OCI-M2 (cell line): ENCODE measurements around the gene SYT2.
"Not testable (repeated sequence)": the region's sequence is repeated elsewhere in the genome, so short reads cannot be mapped to it uniquely, and the experiment has no call there.

Experiments
- DNase-seq: peaks from one replicate; lab custom pipeline; 2025; ENCODE audit not compliant: unreplicated experiment; lab: John Stamatoyannopoulos, UW

SYT2 gene

DNA sequence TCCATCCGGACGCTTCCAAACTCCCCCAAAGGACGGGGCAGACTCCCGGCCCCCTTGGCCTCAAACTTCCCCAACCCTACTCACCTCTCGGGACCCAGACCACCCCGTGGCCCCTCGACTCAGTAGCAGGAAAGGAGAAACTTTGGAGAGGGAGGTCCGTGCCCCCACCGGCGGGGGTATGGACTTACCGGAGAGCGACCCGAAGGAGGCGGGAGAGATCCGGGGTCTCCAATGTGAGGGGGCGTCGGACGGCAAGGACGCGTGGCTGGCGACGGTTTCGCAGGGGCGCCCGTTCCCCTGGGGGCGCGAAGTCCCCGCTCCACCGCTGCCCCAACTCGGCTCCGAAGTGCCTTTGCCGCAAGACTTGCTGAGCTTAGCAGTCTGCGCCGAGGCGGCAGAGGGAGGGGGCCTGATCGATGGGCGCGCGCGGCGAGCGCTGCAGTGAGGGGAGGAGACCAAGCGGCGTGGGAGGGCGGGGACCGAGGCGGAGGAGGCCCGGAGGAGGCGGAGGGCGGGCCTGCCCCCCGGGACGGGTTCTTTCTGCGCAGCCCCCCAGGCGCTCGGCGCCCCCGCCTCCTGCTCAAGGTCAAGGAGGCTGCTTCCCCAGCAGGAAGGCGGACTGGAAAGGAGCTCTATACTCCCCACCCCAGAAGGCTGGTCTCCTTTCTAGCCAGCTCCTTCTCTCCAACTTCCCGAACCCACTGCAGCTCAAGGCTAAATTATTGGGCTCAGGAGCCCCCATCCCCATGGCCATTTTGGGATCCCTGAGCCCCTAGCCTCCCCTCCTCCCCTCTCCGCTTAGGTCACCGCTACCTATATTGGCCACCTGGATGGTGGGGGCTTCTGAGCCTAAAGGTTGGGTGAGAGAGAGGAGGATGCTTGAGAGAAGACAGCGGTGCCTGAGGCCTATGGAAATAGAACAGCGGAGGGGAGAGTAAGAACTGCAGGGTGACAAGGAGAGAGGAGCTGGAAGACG lies at the start of gene SYT2:
Gene SYT2 (minus strand): TSS at position 385 of the 976 bp plus-strand sequence. CDS start 104,682 bp downstream, outside the sequence.
- DNase-seq: no peak

DNA sequence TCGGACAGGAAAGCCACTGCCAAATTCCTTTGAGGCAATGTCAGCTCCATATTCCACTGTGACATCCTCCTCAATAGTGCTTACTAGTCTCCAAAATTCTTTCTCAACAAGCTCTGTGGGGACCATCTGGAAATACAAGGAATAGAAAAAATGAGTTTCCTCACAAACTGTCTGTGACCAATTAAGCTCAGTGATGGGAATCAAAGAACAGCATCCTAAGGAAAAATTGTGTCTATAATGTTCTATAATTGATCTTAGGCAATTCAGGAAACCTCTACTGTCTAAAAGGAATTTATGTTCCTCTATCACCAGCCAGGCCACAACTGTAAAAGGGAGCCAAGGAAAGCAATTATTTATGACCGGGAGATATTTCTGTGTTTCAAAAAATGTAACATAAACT lies 46.1 kb upstream of the SYT2 start:
- DNase-seq: no peak

DNA sequence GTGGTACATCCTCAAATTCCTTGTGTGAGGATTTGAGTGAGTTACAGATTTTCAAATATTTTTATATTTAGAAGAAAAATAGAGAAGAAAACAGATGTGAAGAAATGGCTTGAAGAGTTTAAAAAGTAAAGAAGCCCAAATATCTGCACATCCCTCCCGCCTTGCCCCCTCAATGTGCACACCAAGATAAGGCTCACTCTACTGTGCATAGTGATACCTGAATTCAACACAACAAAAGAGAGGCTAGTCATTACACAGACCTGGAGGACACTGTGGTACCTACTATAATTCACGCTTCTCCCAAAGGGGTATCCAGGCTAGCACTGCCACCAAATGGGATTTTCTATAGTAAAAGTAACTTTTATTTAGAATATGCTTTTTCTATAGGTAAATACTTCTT lies 44.0 kb upstream of the SYT2 start:
- DNase-seq: no peak

DNA sequence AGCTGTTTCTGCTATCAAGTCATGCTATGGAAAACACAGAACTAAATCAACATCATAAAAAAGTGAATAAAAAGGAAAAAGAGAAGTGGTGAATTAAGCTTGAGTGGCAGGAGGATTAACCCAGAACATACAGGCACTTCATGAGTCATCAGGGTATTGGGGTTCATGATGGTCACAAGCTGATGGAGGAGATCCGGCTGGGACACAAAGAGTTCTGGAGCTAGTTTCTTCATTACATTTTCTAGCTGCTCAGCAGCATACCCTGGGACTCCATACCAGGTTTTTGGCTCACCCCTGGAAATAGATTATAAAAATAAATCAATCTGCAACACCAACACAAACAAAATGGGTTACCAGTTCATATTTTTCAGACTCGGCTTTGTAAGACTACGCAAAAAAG lies 42.5 kb upstream of the SYT2 start:
- DNase-seq: no peak

DNA sequence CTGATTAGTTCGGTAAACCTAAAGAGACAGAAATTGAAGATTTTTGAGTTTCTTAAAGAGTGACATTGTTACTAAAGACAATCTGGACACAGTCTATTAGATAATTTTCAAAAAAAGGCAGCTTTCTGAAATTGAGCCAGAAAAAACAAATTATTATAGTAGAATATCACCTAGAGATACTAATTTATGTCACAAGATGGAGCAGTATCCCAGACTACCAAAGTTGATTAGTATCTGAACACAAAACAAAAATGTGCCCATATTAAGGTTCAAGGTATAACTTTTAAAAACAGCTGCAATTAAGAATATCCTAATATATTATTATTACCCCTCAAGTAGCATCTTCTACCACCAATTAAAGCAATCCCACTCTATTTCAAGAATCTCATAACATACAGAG lies 40.5 kb upstream of the SYT2 start:
- no peak for DNase-seq

DNA sequence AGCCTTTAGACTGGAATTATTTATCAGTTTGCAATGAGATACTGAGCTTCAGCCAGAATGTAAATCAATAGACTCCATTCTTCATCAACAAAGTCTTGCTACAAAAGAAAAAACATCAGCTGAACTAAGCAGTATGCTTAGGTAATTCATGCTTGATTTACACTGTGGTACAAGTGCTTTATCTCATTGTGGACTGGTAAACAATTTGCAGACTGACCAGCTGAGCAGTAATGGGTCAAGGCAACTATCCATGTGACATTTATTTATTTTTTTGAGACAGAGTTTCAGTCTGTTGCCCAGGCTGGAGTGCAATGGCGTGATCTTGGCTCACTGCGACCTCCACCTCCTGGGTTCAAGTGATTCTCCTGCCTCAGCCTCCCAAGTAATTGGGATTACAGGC lies 39.8 kb upstream of the SYT2 start:
- no peak for DNase-seq

DNA sequence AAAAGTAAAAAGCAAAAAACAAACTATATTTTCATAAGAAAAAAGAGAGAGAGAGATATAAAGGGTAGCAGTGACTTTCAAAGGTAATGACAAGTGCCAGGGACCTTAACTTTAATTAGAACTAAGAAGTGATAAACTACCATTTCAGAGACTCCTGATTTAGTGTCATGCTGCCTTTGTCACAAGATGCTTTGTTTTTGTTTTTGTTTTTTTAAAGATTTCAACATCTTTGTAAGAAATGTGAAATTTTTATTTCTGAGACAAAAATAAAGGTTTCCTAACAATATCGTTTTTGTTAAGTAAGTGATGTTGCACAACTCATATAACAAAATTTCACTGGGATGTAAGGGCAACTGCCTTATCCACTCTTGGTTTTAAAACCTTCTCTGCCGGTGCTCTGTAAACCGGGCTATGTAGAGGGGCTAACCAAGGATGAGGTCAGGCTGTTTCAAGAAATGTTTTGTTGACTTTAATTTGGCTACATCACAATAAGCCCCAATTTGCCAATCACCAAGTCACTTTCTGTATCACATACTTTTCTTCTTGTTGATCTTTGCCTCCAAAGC lies 35.2 kb upstream of the SYT2 start:
- no peak for DNase-seq

DNA sequence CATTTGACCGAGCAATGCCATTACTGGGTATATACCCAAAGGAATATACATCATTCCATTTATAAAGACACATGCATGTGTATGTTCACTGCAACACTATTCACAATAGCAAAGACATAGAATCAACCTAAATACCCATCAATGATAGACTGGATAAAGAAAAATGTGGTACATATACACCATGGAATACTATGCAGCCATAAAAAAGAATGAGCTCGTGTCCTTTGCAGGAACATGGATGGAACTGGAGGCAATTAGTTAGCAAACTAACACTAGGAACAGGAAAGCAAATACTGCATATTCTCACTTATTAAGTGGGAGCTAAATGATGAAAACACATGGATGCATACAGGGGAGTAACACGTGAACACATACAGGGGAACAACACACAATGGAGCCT lies 34.5 kb upstream of the SYT2 start:
- not testable (repeated sequence) for DNase-seq

DNA sequence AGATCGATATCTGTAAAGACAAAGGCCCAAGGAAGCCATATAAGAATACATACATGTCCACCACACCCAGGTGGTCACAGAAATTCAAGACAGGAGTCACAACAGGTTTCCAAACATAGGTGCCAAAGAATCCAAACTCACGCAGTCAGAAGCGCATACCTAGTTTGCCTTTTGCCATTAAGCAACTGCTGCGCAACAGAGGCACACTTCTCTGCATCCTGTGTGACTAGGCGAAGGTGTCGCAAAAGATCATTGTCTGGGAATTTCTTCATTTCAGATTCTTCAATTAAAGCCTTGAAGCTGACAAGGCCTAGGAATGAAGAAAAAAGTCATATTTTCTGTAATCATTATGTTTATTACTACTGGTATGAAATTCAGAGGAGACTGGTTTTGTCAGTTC lies 32.2 kb upstream of the SYT2 start:
- DNase-seq: no peak

DNA sequence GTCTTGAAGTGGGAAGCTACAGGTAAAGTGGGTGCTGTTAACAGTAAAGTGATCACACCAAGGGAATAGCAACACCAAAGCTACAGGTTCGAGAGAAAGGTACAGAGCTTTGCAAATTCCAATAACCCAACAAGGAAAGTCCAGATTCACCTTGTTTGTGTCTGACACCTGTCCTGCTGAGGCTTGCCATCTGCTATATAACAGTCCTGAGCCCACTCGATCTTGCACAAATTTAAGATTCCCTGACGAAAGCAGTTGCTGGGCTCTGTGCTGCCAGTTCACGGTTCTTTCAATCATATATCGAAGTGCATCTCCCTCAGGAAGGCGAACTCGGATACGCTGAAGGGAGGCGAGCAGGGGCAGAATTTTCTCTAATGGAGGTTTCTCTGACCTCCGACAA lies 23.0 kb upstream of the SYT2 start:
- DNase-seq: no peak

DNA sequence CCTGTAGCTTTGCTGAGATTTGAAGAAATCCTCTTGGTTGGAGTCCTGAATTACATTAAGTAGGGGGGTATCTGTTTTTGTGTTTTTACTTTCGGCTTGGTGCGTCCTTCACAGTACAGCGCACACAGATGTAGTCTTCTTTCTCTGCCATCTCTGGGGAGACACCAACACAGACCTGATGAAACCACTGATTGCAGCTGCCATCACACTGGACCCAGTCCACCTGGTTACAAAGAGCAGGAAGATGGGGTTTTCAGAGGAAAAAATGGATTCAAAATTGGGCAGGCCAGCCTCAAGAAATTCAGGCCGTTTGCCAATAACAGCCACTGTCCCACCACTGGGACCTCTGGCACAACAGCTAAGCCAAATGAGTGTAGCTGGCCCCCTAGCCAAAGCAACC lies 18.7 kb upstream of the SYT2 start:
- DNase-seq: no peak

DNA sequence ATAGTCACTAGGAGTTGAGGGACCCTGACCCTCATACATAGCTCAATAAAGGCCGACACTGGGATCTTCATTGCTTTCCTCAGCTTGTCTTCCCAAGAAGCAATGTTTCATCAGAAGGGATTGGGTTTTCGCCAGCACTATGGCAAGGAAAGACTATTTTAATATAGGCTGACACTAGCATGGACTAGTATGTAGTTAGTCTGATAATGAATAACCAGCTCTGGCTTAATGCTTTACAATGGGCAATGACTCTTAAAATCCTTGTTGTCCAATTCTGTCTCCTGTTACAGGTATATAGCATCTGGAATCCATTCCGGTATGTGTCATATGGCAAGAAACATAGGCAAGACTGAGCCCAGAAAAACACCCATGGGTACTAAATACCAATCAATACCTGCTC lies 15.3 kb upstream of the SYT2 start:
- no peak for DNase-seq

DNA sequence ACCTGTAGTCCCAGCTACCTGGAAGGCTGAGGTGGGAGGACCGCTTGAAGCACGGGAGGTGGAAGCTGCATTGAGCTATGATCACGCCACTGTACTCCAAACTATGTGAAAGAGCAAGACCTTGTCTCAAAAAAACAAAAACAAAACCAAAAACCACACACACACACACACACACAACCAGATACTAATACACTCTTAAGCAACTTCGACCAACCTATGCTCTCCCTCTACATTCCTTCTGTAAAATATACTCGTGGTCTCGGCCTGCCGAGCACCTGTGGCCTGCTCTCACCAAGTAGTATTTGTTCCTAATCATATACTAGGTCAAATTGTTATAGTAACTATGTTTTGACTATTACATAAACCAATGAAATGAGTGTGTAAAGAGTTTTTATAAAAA lies 13.5 kb upstream of the SYT2 start:
- no peak for DNase-seq

DNA sequence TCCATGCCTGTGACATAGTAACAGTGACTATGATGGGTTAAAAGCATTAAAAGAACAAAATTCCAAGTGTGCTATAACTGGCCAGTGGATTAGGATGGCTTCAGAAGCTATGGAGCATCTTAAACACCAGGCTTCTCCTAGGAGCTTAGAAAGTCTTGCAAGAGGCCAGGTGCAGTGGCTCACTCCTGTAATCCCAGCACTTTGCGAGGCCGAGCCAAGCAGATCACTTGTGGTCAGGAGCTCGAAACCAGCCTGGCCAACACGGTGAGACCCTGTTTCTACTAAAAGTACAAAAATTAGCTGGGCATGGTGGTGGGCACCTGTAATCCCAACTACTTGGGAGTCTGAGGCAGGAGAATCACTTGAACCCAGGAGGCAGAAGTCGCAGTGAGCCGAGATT lies 12.8 kb upstream of the SYT2 start:
- DNase-seq: not testable (repeated sequence)

DNA sequence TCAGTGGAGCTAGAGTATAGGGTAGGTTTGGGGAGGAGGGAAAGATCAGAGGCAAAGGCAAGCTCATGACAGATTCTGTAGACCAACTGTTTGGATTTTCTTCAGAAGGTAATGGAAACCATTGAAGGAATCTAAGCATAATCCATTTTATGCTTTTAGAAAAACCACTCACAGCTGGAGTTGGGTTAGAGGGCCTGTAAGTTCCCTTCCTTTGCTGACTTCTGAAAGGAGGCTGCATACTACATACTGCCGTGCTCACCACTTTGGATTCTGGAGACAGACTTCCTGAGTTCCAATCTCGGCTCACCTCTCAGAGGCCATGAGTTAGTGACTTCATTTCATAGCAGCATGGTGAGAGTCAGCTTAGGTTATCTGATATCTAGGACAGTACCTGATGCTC lies 6.4 kb upstream of the SYT2 start:
- no peak for DNase-seq

DNA sequence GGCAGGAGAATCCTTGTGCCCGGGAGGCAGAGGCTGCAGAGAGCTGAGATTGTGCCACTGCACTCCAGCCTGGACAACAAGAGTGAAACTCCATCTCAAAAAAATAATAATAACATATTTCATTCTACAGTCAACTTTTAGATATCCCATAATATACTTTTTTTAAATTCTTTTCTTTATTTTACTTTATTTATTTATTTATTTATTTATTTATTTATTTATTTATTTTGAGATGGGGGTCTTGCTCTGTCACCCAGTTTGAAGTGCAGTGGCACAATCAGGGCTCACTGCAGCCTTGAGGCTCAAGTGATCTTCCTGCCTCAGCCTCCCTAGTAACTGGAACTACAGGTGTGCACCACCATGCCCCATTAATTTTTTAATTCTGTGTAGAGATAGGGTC lies 3.9 kb upstream of the SYT2 start:
- not testable (repeated sequence) for DNase-seq

DNA sequence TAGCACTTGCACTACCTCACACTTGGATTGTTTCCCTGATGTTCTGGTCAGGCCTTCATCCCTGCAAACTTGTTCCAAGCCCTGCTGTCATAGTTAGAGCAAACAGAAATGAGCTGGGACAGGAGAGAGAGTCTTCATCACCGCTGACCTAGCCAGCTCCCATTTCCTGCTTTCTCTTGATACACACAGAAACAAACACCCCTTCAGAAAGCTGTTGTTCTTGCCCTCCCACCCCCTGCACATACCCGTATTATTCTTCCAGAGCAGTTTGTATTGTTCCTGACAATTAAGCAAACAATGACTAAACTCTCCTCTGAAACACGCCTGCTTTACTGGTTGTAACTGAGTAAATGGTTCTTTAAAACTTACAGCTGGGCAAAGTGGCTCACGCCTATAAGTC lies 2.9 kb upstream of the SYT2 start:
- no peak for DNase-seq

DNA sequence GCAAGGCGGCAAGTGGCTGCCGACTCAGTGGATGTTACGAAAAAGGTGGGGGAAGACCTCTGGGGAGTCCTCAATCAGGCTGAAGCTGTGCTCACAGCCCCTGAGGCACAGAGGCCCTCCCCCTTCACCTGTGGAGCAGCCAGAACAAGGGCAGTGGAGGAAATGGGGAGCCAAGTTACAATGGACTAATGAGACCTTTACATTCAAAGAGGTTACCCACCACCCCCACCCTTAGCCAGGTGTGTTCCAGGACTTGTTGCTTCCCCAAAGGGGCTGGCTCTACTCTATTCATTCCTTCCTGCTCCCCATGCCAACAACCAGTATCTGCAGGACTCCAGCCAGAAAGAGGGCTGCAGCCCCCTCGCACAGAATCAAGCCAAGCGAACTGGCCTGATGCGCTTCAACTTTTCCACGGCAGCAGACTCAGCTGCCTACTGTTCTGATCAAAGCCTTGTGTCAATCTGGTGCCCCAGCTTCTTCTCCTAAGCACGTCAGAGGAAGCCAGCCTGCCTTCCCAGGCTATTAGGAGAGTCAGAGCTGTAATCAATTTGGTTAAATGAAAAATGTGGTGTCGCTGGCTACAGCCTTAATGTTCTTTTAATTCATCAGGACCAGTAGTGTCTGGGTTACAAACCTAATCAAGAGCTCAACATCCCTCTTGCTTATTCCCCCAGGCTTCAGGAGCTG lies 1.8 kb upstream of the SYT2 start:
- no peak for DNase-seq

DNA sequence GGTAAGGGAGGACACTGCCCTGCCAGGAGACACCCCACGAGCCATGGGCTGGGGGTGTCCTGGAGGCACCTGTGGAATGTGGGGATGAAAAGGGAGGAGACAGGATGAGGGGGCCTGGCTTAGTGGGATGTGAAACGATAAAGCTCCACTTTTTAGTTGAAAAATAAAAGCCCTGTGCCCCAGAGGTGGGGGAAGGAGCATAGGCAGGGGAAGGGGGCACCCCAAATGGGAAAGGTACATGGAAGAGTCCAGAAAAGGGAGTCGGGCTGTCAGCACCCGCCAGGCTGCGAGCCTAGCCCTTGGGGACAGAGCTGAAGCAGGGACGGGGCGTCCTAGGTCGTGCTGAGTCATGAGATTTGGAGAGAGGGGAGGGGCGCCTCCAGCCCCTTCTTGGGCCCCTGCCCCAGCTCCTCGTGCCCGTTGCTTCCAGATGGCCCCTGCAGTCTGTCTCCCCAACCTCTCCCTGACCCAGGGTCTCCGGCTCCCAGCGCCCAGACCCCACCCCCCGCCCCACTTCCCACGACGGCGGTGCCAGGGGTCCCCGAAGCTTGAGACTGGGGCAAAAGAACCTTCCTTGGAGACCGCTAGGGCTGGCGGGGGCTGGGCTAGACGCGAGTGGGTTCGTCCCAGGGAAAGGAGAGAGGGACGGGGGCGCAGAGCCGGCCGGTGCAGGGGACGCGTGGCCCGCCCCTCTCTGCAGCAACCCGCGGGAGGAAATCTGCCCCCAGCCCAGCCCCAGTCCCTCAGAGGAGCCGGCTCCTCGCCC lies 795 bp downstream of the SYT2 start:
- DNase-seq: no peak

DNA sequence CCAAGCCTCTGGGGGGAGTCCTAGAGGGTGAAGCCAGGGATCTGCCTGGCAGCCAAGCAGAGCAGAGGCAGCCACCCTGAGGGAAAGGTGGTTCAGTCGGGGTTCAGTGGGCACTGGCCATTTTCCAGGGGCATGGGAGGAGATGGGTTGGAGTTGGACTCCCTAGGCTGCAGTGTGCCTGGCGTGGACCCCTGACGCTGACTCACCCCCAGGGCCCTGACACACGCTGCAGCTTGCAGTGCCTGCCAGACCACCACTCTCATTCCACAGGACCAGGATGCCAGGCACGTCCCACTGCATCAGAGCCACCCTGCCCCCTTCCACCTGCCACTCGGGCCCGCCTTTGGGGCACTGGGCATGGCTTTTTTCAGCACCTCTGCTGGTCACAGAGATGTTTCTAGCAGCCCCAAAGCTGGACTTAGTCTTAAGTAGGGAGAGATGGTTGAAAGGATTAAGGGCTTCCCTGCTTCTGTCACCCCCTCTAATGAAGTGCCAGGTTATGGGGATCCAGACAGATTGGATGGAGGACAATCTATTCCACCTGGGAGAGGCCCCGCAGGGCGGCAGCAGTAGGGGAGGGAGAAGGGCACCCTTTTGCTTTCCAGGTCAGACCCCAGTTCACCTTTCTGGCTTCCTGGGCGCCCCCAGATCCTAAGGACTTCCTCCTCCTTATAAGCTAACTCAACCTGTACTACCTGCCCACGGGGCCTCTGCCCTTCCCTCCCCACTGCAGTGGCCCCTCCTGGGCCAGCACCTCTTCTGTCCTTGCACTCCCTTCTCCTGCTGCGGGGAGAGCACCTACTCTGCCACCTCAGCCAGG lies 1.6 kb downstream of the SYT2 start:
- DNase-seq: no peak
